ENCODE measurements around the gene AKNA. TPM values are rescaled to one million over a fixed set of nuclear protein-coding genes. Genes with fewer than 3 reads are reported as not detected.
A peak's percentile ranks its signal among the peaks of the same experiment; 100 is the strongest.

The AKNA gene
- total and polyA plus RNA-seq, 2 of the 8 experiments (the other 6 are each of a cell fraction or from before 2014, with no cell fraction given) = 21.0 to 27.4 TPM

- no peak for FAIRE-seq
- no peak overlapping the region for H3K4me3 ChIP-seq (ENCODE audit: extremely low read depth in 1 of 4, insufficient read depth in 2 of 4, low read depth in 3 of 4, low read length in 4 of 4)
Observed at GRCh38 chr9:114428466-114428865, 40.7 kb upstream of the AKNA start.

More at GRCh38 chr9:114428466-114428865, 40.7 kb upstream of the AKNA start:
- H3K36me3 ChIP-seq (ENCODE audit: control insufficient read depth in 2 of 4, insufficient read depth in 4 of 4, low read length in 3 of 4) = no peaks in the 10 kb centered on the region
- H2AFZ ChIP-seq (ENCODE audit: low read length) = no peak overlapping the region
- H3K4ac ChIP-seq (replicated peaks; ENCODE audit: insufficient read length, low read depth, low read length) = no peak overlapping the region
- ChIA-PET POLR2A (ENCODE audit: partially characterized antibody) (interaction anchor here (1.3 to 1.7 kb wide), 2 partner anchors 15 to 100 kb away, joined by 3 to 4 read pairs; no protein-coding TSS in a partner anchor), CTCF (ENCODE audit: partially characterized antibody) (interaction anchor here (0.6 to 22.5 kb wide), 11 partner anchors 6 to 479 kb away, joined by 3 to 271 read pairs (median 5); partner anchors contain the start of genes TEX53 and WHRN)
- no peaks in the 10 kb centered on the region for H3K79me1 ChIP-seq (ENCODE audit: low read depth, low read length)
- no peak for DNase-seq (ENCODE audit: low read depth in 1 of 2, low spot score in 2 of 2)
- no peak overlapping the region for H2BK12ac ChIP-seq (ENCODE audit: low read depth, low read length)
- no peak overlapping the region for H4K8ac ChIP-seq (ENCODE audit: extremely low read depth, insufficient read depth, low read length)
- H3K9ac ChIP-seq (replicated peaks in 1 of 4; ENCODE audit: extremely low read depth in 1 of 4, low read depth in 3 of 4, low read length in 3 of 4) = no peak overlapping the region
- no peak overlapping the region for H3K27ac ChIP-seq (ENCODE audit: low read depth, low read length)
- H2BK20ac ChIP-seq (ENCODE audit: low read length) = no peak overlapping the region
- no peak overlapping the region for H2BK15ac ChIP-seq (ENCODE audit: low read length)
- no peak overlapping the region for H3K14ac ChIP-seq (ENCODE audit: insufficient read length)
- no peak overlapping the region for H3K56ac ChIP-seq (replicated peaks; ENCODE audit: insufficient read length, low read depth, low read length)
- no peak overlapping the region for H4K91ac ChIP-seq (replicated peaks; ENCODE audit: insufficient read length, low read length)
- no peak overlapping the region for H3K18ac ChIP-seq (ENCODE audit: extremely low read depth, low read length)
- H4K5ac ChIP-seq (ENCODE audit: insufficient read length, low read depth, low read length) = no peak overlapping the region
- no peaks in the 10 kb centered on the region; a peak in 1 of 7 replicates for H3K27me3 ChIP-seq (replicated peaks in 1 of 4; ENCODE audit: control insufficient read depth in 3 of 4, extremely low read depth in 1 of 4, insufficient read depth in 3 of 4, low read length in 3 of 4)
- peaks cover 0 to 2% of the 10 kb centered on the region in 2 experiments for H4K20me1 ChIP-seq (replicated peaks in 1 of 2; ENCODE audit: control insufficient read depth in 1 of 2, insufficient read depth in 2 of 2, low read length in 2 of 2)
- no peak overlapping the region for H3K4me2 ChIP-seq (ENCODE audit: insufficient read depth in 1 of 2, low read depth in 2 of 2, low read length in 2 of 2)
- 96% methylated on average over 7 of the region's 8 CpGs; no CpG with 5 or more reads in 1 of the 2 experiments for WGBS, 2 experiments (ENCODE audit: extremely low coverage in 1 of 2, insufficient coverage in 1 of 2, insufficient read length in 1 of 2, insufficient replicate concordance in 2 of 2, low coverage in 1 of 2, low lambda C conversion rate in 2 of 2, missing lambda C conversion rate in 1 of 2)
- no peak overlapping the region for H2BK5ac ChIP-seq (ENCODE audit: low read depth, low read length)
- H3K23me2 ChIP-seq (ENCODE audit: low read depth, low read length) = no peaks in the 10 kb centered on the region
- 0 out of 2 replicates have a peak overlapping the region, but pooled peaks have one; percentile 24 for H2AK5ac ChIP-seq (ENCODE audit: low read depth, low read length)
- H3K4me1 ChIP-seq (replicated peaks in 1 of 4; ENCODE audit: control insufficient read depth in 3 of 4, insufficient read depth in 4 of 4, low read length in 3 of 4) = peaks cover 0 to 8% (median 3%) of the 10 kb centered on the region in 4 experiments; a peak in 3 of 7 replicates
- no peak overlapping the region for H3K23ac ChIP-seq (ENCODE audit: insufficient read length)
- TF ChIP-seq SUZ12 (IDR thresholded peaks at IDR 0.05; ENCODE audit: low read length) (no peak), CBX8 (IDR thresholded peaks at IDR 0.05; ENCODE audit: borderline replicate concordance, low read depth, low read length) (no peak), CBX5 (IDR thresholded peaks at IDR 0.05; ENCODE audit: low read depth, low read length) (no peak), POU5F1 (IDR thresholded peaks at IDR 0.05; ENCODE audit: low read depth, low read length) (no peak), TEAD4 (IDR thresholded peaks at IDR 0.05; ENCODE audit: low read depth, low read length) (no peak), ATF3 (IDR thresholded peaks at IDR 0.05; ENCODE audit: insufficient read depth, low read depth, low read length) (no peak)
- H2BK120ac ChIP-seq (replicated peaks; ENCODE audit: low read depth, low read length) = no peak overlapping the region
- no peaks in the 10 kb centered on the region for H3K79me2 ChIP-seq (ENCODE audit: control insufficient read depth in 1 of 2, insufficient read depth in 2 of 2, low read length in 2 of 2)
- H3K9me3 ChIP-seq (ENCODE audit: insufficient read depth in 2 of 2, low read depth in 1 of 2, low read length in 1 of 2) = no peaks in the 10 kb centered on the region
